ENCODE measurements around the gene ELMO1. TPM values are rescaled to one million over a fixed set of nuclear protein-coding genes. Genes with fewer than 3 reads are reported as not detected.

Gene ELMO1
- total and polyA plus RNA-seq, 8 donors, result 18.2 to 55.3 (median 45.6) TPM

DNA sequence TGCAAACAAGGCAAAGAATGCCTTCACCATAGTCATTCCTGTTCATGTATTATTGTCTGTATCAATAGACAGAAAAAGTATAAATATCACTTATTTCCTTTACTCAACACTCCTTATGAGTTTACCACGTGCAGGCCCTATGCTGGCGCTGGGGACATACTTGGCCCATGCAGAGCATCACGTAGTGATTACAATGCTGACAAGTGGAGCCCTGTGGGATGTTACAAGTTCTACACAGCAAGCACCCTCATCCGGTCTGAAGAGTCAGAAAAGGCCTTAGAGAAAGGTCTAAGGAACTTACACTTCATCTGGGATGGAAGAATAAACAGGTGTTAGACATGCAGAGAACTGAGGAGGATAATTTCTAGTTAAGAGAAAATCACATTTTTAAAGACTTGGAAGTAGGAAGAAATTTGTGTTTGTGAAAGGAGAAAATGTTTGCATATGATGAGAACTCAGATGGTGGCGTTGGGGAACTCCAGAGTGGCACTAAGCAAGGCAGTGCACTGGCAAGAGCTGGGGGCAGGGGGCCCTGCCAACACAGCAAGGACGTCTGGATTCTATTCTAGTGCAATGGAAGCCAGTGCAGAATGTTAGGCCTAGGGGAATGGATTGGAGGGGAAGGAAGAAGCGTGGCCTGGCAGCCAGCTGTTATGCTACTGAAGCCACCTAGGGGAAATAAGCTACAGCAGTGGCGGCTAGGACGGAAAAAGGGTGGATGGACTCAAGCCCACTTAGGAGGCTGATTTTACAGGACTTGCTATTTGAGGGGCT is 116.2 kb downstream of the ELMO1 start:
- Histone ChIP-seq H3K4me3 (no peak overlapping the region), H3K27me3 (no peaks in the 10 kb centered on the region), H3K9me3 (no peaks in the 10 kb centered on the region), H3K36me3 (no peaks in the 10 kb centered on the region), H3K4me1 (peaks cover 0 to 41% of the 10 kb centered on the region in 2 donors), H3K27ac (peak overlapping the region in 1 of 2 donors; percentile 4)
- intact Hi-C loops (cut with DNase I), result no loop called here
- ATAC-seq (no peak), DNase-seq (no peak)
- TF ChIP-seq, protein P1, sequence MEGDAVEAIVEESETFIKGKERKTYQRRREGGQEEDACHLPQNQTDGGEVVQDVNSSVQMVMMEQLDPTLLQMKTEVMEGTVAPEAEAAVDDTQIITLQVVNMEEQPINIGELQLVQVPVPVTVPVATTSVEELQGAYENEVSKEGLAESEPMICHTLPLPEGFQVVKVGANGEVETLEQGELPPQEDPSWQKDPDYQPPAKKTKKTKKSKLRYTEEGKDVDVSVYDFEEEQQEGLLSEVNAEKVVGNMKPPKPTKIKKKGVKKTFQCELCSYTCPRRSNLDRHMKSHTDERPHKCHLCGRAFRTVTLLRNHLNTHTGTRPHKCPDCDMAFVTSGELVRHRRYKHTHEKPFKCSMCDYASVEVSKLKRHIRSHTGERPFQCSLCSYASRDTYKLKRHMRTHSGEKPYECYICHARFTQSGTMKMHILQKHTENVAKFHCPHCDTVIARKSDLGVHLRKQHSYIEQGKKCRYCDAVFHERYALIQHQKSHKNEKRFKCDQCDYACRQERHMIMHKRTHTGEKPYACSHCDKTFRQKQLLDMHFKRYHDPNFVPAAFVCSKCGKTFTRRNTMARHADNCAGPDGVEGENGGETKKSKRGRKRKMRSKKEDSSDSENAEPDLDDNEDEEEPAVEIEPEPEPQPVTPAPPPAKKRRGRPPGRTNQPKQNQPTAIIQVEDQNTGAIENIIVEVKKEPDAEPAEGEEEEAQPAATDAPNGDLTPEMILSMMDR (IDR thresholded peaks at IDR 0.05), result no peak

GRCh38 chr7:37330775-37331174 is 117.9 kb downstream of the ELMO1 start:
- ATAC-seq (no peak), DNase-seq (no peak)
- Histone ChIP-seq H3K36me3 (no peaks in the 10 kb centered on the region), H3K4me3 (no peak overlapping the region), H3K4me1 (peaks cover 0 to 28% of the 10 kb centered on the region in 2 donors), H3K9me3 (no peaks in the 10 kb centered on the region), H3K27me3 (no peaks in the 10 kb centered on the region), H3K27ac (no peak overlapping the region)
- TF ChIP-seq, protein P1 (IDR thresholded peaks at IDR 0.05), result no peak
- intact Hi-C loops (cut with DNase I), result no loop called here

GRCh38 chr7:37329940-37330339 is 118.7 kb downstream of the ELMO1 start:
- H3K9me3 ChIP-seq, result no peaks in the 10 kb centered on the region

DNA sequence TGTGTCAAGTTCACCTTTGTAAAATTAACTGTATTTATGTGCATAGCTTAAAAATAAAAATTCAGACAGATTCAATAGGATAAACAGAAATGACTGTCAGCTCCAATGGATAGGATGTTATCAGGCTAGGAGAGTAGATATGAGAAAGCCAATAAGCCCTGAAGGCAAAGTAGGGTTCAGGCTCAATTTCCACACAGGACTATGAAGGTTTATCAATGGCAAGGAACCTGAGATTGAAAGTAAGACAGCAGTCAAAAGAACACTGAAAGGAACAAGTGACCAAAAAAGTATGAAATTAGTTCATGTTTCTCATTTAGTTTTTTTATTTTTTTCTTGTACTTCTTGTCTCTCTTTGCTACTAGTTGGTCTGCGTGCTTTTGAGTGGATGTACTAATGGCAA is 121.4 kb downstream of the ELMO1 start:
- Histone ChIP-seq H3K27ac (no peak overlapping the region), H3K4me3 (no peak overlapping the region), H3K36me3 (no peaks in the 10 kb centered on the region), H3K27me3 (no peaks in the 10 kb centered on the region), H3K4me1 (peaks cover 0 to 2% of the 10 kb centered on the region in 2 donors), H3K9me3 (no peaks in the 10 kb centered on the region)
- ATAC-seq (no peak), DNase-seq (no peak)
- TF ChIP-seq, protein P1 (IDR thresholded peaks at IDR 0.05), result no peak
- intact Hi-C loops (cut with DNase I), result no loop called here

More at GRCh38 chr7:37329940-37330339, 118.7 kb downstream of the ELMO1 start:
- Histone ChIP-seq H3K4me1 (peaks cover 0 to 24% of the 10 kb centered on the region in 2 donors), H3K4me3 (no peak overlapping the region), H3K36me3 (no peaks in the 10 kb centered on the region), H3K27ac (no peak overlapping the region), H3K27me3 (no peaks in the 10 kb centered on the region)
- intact Hi-C loops (cut with DNase I), result no loop called here
- TF ChIP-seq, protein P1 (IDR thresholded peaks at IDR 0.05), result no peak
- no peak for DNase-seq
- ATAC-seq, result no peak

- no peaks in the 10 kb centered on the region for H3K27me3 ChIP-seq
- DNase-seq (no peak), ATAC-seq (no peak)
- no peaks in the 10 kb centered on the region for H3K9me3 ChIP-seq
- no peak overlapping the region for H3K27ac ChIP-seq
- H3K4me1 ChIP-seq, result peaks cover 0 to 3% of the 10 kb centered on the region in 2 donors
- TF ChIP-seq, protein P1 (IDR thresholded peaks at IDR 0.05), result no peak
- no peak overlapping the region for H3K4me3 ChIP-seq
- H3K36me3 ChIP-seq, result no peaks in the 10 kb centered on the region
- intact Hi-C loops (cut with DNase I), result no loop called here
These were observed 124.7 kb downstream of the ELMO1 start for GRCh38 chr7:37323966-37324365.

All from left lung (tissue), 10 donors.